NB4 (cell line): ENCODE measurements around the gene FKBP7.
A peak's percentile ranks its signal among the peaks of the same experiment; 100 is the strongest.

Experiments used
- DNase-seq: peaks from one replicate; pipeline ENCODE4 v3.0.0; 2010; ENCODE audit warnings: low read depth
- H3K4me3 ChIP-seq: one replicate; pipeline ENCODE4 v1.5.1; 2011; ENCODE audit warnings: mild to moderate bottlenecking, low read depth, low read length, moderate library complexity
- CTCF ChIP-seq: IDR thresholded peaks from one replicate; pipeline ENCODE4 v1.5.1; 2012; ENCODE audit warnings: low read depth, low read length
- MAX ChIP-seq: IDR thresholded peaks from 2 replicates; pipeline ENCODE4 v1.6.1; 2011; ENCODE audit warnings: low read depth, low read length
- MYC ChIP-seq: IDR thresholded peaks from 2 replicates; pipeline ENCODE4 v1.6.1; 2011; ENCODE audit warnings: low read depth, low read length
- POLR2A ChIP-seq: IDR thresholded peaks from 2 replicates; pipeline ENCODE4 v1.6.1; 2011; ENCODE audit warnings: mild to moderate bottlenecking; ENCODE audit not compliant: insufficient read length; ENCODE audit errors: extremely low read depth

FKBP7 gene

GRCh38 chr2:178441426-178441825 is 37.0 kb downstream of the FKBP7 start:
- no peak for TF ChIP-seq POLR2A
- TF ChIP-seq MAX: no peak
- TF ChIP-seq CTCF: no peak
- TF ChIP-seq MYC: no peak
- DNase-seq: no peak
- H3K4me3 ChIP-seq: no peak overlapping the region

GRCh38 chr2:178436662-178437061 is 41.7 kb downstream of the FKBP7 start:
- DNase-seq: no peak
- no peak overlapping the region for H3K4me3 ChIP-seq
- TF ChIP-seq MAX (no peak), POLR2A (no peak)

- H3K4me3 ChIP-seq: no peak overlapping the region
- TF ChIP-seq CTCF (no peak), MAX (no peak), POLR2A (no peak), MYC (no peak)
- DNase-seq: peak; percentile 16
Measured at GRCh38 chr2:178429336-178429735, 49.1 kb downstream of the FKBP7 start.

- DNase-seq: no peak
- H3K4me3 ChIP-seq: no peak overlapping the region
Measured at GRCh38 chr2:178428396-178428806, 50.0 kb downstream of the FKBP7 start.

GRCh38 chr2:178427458-178427857 is 50.9 kb downstream of the FKBP7 start:
- no peak for DNase-seq
- H3K4me3 ChIP-seq: no peak overlapping the region
- TF ChIP-seq CTCF (no peak), MYC (no peak), MAX (no peak)

More at GRCh38 chr2:178428396-178428806, 50.0 kb downstream of the FKBP7 start:
- no peak for TF ChIP-seq MAX
- no peak for TF ChIP-seq CTCF
- no peak for TF ChIP-seq POLR2A

- no peak for DNase-seq
- no peak for TF ChIP-seq CTCF
- TF ChIP-seq MYC: no peak
- no peak for TF ChIP-seq MAX
- no peak for TF ChIP-seq POLR2A
- no peak overlapping the region for H3K4me3 ChIP-seq
Measured at GRCh38 chr2:178426388-178426787, 52.0 kb downstream of the FKBP7 start.
